Ammon's horn (tissue), 1 donor: ENCODE results near the gene DECR2.
"Not testable (repeated sequence)": the region's sequence is repeated elsewhere in the genome, so short reads cannot be mapped to it uniquely, and the experiment has no call there.

ENCODE experiments used
- DNase-seq: peaks from one replicate; pipeline ENCODE4 v3.0.0-alpha.2; 2016; ENCODE audit warnings: low spot score

The DECR2 gene

GRCh38 chr16:401468-402348, at the start of gene DECR2:
Gene DECR2 (plus strand): TSS chr16:401885. CDS start chr16:401964, 79 bp downstream.
- DNase-seq, result peak; percentile 90

- peak; percentile 92 for DNase-seq
Observed at GRCh38 chr16:352547-353403, 48.9 kb upstream of the DECR2 start, which contains the start of gene AXIN1. Gene AXIN1 (minus strand): TSS chr16:352723. CDS start chr16:347025, 5,698 bp downstream.

GRCh38 chr16:353404-354290, 48.0 kb upstream of the DECR2 start:
- no peak for DNase-seq

GRCh38 chr16:354291-354881, 47.3 kb upstream of the DECR2 start:
- no peak for DNase-seq

GRCh38 chr16:354971-355461, 46.7 kb upstream of the DECR2 start:
- no peak for DNase-seq

GRCh38 chr16:356741-357140, 44.9 kb upstream of the DECR2 start:
- no peak for DNase-seq

- no peak for DNase-seq
Observed at GRCh38 chr16:359067-359763, 42.5 kb upstream of the DECR2 start.

- DNase-seq, result no peak
Observed at GRCh38 chr16:359871-360697, 41.6 kb upstream of the DECR2 start.

- DNase-seq, result no peak
Observed at GRCh38 chr16:360698-361336, 40.9 kb upstream of the DECR2 start.

GRCh38 chr16:361341-361871, 40.3 kb upstream of the DECR2 start:
- no peak for DNase-seq

- DNase-seq, result peak; percentile 88
Observed at GRCh38 chr16:361872-362701, 39.6 kb upstream of the DECR2 start.

GRCh38 chr16:362702-362999, 39.0 kb upstream of the DECR2 start:
- DNase-seq, result not testable (repeated sequence)

GRCh38 chr16:363110-363765, 38.4 kb upstream of the DECR2 start:
- DNase-seq, result no peak

GRCh38 chr16:363766-364490, 37.8 kb upstream of the DECR2 start:
- no peak for DNase-seq

- no peak for DNase-seq
Observed at GRCh38 chr16:364595-365491, 36.8 kb upstream of the DECR2 start.

- no peak for DNase-seq
Observed at GRCh38 chr16:366476-366875, 35.2 kb upstream of the DECR2 start.
